GM18505 (cell line): ENCODE measurements around the gene ZNF444.
"Not testable (repeated sequence)": the region's sequence is repeated elsewhere in the genome, so short reads cannot be mapped to it uniquely, and the experiment has no call there.

ENCODE experiments used
- ATAC-seq: cut with Tn5 transposase; IDR thresholded peaks from one replicate; pipeline ENCODE4 v1.9.1; 2021; ENCODE audit not compliant: unreplicated experiment
- POLR2A ChIP-seq: IDR thresholded peaks from 4 replicates; pipeline ENCODE4 v1.6.1; 2011; ENCODE audit warnings: borderline replicate concordance; ENCODE audit not compliant: insufficient read depth, insufficient read length; ENCODE audit errors: extremely low read depth

ZNF444 gene

DNA sequence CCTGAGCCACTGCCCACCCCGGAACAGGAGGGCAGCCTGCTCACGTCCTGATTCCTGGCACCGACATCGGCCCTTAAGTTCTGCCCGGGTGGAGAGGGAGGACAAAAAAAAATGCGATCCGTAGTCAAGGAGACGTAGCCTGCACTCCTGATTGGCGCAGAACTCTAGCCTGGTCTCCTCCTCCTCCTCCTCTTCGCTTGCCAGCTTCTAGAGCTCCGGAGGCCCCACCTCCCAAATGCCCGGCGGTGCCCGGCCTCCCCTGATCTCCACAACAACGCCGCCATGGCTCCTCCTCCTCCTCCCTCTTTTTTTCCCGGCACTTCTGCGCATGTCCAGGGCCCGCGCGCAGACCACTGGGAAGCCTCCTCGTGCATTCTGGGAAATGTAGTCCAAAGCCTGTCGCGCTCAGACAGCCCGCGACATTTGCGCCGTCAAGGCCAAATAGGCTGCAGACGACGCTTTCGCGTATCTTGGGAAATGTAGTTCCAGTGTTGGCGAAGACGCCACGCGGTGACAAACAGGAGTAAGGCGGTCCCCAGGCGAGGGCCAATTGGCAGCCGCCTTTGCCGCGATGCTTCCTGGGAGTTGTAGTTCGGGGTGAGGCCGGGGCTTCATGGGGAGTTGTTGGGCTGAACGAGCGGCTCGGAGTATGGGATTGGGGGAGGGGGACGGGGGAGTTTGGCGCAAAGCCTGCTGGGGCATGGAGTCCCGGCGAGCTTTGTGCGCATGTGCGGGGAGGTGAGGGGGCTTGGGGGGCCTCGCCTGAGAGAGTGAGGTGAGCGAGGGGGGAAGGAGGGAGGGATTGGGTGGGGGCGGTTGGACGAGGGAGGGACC lies at the start of gene ZNF444:
ZNF444 (plus strand) TSS at position 705 of the 834 bp plus-strand sequence. CDS start 5,625 bp downstream, outside the sequence.
- ATAC-seq = peak; percentile 87

DNA sequence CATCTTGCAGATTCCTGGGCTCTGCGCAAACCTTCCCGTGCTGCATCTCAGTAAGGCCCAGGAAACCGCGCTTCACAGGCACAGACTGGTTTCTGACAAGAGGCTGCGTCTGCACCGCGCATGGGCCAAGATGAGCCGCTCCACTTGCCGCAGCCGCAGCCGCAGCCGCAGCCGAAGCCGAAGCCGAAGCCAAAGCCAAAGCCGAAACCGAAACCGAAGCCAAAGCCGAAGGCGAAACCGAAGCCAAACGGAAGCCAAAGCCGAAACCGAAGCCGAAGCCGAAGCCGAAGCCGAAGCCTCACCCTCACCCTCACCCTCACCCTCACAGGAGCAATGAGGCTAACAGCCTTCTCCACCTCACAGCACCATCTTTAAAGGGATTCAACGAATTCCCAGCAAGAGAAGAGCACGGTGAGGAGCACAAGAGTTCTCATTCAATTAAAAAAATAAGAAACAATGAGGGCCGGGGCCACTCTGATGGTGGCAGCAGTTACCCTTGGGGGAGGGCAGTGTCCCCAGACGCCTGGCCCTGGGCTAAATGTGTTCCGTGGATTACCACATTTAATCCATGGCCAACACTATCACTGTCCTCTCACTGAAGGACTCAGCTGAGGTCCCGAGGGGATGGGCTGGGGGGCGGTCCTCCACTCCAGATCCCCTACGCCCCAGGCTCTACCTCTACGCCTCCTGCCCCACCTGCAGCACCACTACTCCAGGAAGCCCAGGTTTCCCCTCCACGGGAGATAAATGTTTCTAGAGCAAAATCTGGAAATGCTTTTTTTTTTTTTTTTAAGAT lies 49.1 kb upstream of the ZNF444 start:
- no peak for ATAC-seq

More for the DNA sequence above, at the start of gene ZNF444:
- TF ChIP-seq POLR2A = peak; percentile 69

DNA sequence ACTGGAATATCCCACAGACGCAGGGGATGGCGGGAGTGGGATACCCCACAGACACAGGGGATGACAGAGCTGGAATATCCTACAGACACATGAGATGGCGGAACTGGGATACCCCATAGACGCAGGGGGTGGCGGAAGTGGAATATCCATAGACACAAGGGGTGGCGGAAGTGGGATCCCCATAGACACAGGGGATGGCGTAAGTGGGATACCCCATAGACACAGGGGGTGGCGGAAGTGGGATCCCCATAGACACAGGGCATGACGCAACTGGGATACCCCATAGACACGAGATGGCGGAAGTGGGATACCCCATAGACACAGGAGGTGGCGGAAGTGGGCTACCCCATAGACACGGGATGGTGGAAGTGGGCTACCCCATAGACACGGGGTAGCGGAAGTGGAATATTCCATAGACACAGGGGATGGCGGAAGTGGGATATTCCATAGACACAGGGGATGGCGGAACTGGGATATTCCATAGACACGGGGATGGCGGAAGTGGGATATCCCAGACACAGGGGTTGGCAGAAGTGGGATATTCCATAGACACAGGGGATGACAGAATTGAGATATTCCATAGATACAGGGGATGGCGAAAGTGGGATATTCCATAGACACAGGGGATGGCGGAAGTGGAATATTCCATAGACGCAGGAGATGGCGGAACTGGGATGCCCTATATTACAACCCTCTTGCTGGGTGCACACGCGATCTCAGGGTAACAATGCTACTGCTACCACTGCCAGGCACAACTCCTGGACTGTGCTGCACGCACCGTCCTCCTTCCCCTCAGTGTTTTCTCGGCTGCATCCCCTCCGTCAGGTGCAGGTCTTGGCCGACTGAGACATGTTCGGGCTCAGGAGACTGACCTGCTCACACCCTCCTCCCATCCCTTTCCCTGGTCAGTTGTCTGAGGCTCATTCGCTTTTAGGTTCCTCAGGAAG lies 48.1 kb upstream of the ZNF444 start:
- TF ChIP-seq POLR2A = no peak
- no peak for ATAC-seq

More for the DNA sequence above, 49.1 kb upstream of the ZNF444 start:
- no peak for TF ChIP-seq POLR2A

DNA sequence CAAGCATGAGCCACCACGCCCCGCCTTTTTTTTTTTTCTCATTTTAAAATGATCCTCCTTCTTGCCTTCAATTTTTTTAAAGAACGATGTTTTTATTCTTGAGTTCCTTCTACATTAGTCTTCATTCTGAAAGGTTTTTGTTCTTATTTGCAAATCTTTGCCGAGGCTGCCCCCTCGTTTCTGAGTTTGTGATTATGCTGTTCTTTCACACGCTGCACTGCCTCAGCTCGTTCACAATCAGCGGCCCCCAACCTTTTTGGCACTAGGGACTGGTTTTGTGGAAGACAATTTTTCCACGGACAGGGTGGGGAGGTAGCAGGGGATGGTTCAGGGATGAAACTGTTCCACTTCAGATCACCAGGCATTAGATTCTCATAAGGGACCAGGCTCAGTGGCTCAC lies 46.6 kb upstream of the ZNF444 start:
- TF ChIP-seq POLR2A = no peak
- no peak for ATAC-seq

DNA sequence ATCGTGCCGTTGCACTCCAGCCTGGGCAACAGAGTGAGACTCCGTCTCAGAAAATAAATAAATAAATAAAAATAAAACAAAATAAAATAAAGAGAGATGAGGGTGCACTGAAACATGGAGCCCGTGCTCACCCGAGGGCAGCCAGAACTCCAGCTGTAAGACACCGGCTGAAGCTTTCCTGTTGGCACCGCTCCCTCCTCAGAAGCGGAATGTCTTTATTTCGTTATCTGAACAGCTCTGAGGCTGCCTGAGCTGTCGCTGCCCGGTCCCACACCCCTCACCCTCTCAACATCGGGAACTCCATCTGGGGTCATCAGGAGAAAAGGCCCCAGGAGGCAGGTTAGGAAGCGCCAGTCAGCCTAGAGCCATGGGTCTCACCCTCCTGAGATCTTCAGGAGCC lies 44.4 kb upstream of the ZNF444 start:
- ATAC-seq = no peak
- no peak for TF ChIP-seq POLR2A

DNA sequence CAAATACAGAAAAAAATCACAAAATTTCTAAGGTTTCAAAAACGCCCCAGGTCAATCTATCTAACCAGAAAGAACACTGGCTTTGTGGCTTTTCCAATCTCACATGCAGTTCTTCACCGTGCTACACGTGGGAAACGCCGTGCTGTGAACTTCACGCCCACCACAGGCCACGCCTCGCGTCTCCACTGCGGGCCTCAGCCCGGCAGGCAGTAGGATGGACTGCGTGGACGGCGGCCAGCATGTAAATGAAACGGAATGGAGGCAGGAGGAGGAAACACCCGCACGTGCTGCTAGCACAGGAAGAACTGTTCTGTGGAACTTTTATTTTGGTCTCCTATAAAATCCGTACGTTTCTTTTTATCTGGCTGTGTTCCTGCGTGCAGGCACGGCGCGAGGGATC lies 43.8 kb upstream of the ZNF444 start:
- TF ChIP-seq POLR2A = no peak
- no peak for ATAC-seq

DNA sequence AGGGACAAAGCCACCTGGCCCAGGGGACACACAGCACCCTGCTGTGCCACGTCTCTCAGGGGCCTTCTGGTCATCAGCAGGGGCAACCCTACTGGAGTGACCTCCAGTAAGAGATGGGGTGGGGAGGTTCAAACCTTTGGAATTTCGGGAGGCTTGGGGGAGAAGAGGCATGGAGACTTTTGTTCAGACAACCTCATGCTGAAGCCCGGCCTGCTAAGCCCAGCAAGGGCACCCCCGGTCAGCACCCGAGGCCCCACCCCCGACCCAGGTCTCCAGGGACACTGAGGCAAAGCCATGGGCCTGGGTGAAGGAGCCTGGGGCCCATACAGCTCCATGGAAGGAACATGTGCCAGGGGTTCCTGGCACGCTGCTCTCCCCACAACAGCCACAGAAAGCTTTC lies 43.3 kb upstream of the ZNF444 start:
- ATAC-seq = no peak
- no peak for TF ChIP-seq POLR2A

DNA sequence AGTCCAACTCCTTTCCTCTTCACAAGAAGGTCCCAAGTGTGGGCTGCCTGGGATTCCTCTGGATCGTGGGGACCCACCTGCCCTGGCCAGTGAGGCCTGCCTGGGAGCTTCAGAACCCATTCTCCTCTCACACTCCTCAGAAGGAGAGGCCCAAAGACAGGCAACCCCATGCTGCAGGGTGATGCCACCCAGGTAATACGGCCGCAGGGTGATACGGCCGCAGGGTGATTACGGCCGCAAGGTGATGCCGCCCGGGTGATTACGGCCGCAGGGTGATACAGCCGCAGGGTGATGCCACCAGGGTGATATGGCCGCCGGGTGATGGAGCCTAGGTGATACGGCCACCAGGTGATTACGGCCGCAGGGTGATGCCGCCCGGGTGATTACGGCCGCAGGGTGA lies 42.9 kb upstream of the ZNF444 start:
- ATAC-seq = not testable (repeated sequence)

DNA sequence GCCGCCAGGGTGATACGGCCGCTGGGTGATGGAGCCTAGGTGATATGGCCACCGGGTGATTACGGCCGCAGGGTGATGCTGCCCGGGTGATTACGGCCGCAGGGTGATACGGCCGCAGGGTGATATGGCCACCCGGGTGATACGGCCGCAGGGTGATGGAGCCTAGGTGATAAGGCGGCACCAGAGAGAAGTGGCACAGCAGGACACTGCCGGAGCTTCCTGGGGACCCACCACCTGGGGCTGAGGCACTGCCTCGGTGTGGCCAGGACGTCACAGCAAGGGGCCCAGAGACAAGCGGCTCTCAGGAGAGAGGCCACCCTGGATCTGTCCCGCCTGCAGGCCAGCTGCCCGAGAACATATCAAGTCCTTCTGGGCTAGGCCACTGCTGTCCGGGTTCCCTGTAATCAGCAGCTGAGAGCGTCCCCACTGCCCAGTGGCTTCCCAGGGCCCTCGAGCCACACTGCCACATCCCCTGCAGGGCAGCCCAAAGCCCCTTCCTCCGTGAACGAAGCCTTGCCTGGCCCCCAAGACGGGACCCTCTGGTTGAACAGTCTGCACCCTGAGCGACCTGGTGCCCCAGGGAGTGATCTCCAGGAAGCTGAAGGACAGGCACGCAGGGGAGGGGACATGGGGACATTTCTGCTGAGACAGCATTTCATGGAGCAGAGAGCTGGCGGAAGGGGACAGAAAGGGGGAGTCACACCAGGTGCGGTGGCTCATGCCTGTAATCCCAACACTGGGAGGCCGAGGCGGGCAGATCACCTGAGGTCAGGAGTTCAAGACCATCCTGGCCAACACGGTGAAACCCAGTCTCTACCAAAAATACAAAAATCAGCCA lies 42.1 kb upstream of the ZNF444 start:
- no peak for TF ChIP-seq POLR2A
- no peak for ATAC-seq

DNA sequence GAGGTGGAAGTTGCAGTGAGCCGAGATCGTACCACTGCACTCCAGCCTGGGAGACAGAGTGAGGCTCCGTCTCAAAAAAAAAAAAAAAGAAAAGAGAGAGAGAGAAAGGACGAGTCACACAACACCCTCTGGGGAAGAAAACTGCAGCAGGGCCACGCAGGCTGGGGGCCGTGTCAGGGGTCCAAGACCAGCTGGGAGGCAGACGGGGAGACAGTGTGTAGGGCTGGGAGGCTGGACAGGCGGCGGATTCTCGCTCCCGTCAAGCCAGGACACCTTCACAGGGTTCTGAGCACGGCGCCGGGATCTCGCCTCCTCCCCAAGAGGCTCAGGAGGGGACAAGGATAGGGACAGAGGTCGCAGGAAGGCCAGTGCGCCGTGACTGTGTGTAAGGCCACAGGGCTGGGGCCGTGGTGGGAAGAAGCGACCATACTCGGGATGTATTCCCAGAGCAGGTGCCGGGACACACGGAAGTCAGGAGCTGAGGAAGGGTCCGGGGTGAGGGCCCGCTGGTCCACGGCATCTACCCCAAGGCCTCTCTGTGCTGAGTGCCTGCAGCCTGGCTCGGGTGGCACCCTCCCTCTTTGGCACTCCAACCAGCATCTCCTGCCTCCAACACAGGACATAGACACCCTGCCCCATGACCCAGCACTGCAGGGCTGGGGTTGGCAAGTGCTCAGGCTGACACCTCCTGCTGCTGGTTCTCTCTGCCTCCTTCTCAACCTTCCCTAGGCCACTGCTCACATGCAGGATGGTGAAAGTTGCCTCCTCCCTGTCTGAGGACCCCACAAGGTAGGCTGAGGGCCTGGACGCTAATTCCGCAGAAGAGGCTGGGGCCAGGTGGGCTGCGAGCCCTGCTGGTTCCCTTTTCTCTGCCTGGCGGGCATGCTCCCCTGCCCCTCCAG lies 41.2 kb upstream of the ZNF444 start:
- ATAC-seq = no peak
- no peak for TF ChIP-seq POLR2A

DNA sequence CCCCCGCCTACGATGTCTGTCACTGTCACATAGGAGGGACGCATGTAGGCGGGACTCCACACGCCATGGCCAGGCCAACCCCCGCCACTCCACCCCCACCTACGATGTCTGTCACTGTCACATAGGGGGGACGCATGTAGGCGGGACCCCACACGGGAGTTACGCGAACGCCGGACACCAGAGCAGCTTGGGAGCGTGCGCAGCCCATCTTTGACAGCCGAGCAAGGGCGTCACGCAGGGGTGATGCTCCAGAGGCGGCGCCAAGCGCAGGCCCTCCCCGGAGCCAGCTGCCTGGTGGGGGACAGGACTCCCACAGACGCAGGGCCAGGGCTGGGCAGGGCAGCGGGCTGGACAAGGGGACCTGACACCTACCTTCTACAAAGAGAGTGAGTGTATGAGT lies 40.0 kb upstream of the ZNF444 start:
- ATAC-seq = no peak
- no peak for TF ChIP-seq POLR2A

DNA sequence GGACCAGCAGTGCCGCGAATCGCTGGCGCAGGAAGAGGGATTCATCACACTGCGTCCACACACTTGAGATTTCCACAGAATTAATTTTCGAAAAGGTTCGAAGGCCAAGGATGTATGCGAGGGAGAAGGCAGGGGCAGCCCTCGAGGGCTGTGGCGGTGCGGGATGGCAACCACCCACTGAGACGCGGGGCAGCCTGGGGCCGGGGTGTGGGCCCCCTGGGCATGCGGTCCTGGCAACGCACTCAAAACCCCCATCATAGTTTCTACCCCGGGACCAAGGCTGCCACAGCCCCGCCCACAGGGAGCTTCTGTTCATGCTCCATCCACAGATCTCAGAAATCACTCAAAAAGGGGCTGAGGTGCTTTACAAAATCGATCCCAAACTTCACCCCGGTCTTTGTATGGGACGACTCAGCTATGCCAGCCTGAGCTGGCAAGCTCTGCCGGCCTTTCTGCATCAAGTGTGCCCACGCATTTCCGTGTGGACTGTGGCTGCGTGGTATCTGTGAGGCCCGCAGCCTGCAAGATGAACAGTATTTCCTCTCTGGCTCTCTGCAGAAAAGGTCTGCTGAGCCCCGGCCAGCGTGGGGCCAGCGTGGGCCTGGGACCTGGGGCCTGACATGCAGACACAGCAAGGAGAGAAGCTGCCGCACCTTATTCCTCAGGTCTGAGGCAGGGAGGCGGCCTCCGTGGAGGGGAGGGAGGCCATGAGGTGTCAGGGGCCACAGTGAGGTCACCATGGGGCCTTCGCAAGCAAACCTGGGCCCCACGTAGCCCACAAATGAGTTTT lies 39.1 kb upstream of the ZNF444 start:
- ATAC-seq = no peak
- no peak for TF ChIP-seq POLR2A
